DOHH2 (cell line): ENCODE data around the gene PIP5K1A.

Experiments
- H3F3A ChIP-seq: fragments of 200-600 bp; sonication (generic), shearing (Covaris generic); 2 replicates; pipeline ENCODE4 v1.6.0; 2016; ENCODE audit warnings: antibody characterized with exemption, mild to moderate bottlenecking; ENCODE audit not compliant: control insufficient read depth, insufficient read depth
- H3K27ac ChIP-seq: fragments of 200-600 bp; sonication (generic); 2 replicates; pipeline ENCODE4 v1.5.1; 2014; ENCODE audit warnings: low read depth, mild to moderate bottlenecking, low read length, moderate library complexity
- H3K27me3 ChIP-seq: fragments of 200-600 bp; sonication (generic); 2 replicates; pipeline ENCODE4 v1.6.1; 2014; ENCODE audit warnings: mild to moderate bottlenecking, low read length, mixed read lengths; ENCODE audit not compliant: control insufficient read depth
- H3K36me3 ChIP-seq: fragments of 200-600 bp; sonication (generic); 2 replicates; pipeline ENCODE4 v1.6.1; 2014; ENCODE audit warnings: mild to moderate bottlenecking, low read length, moderate library complexity, mixed read lengths; ENCODE audit not compliant: control insufficient read depth
- H3K4me1 ChIP-seq: fragments of 200-600 bp; sonication (generic); 2 replicates; pipeline ENCODE4 v1.6.1; 2014; ENCODE audit warnings: mild to moderate bottlenecking, low read length, mixed read lengths; ENCODE audit not compliant: control insufficient read depth
- H3K4me2 ChIP-seq: fragments of 200-600 bp; sonication (generic); 2 replicates; pipeline ENCODE4 v1.6.0; 2014; ENCODE audit warnings: mild to moderate bottlenecking, low read length, moderate library complexity
- H3K4me3 ChIP-seq: fragments of 200-600 bp; sonication (generic); 2 replicates; pipeline ENCODE4 v1.5.1; 2014; ENCODE audit warnings: mild to moderate bottlenecking, low read length, mixed read lengths
- H3K79me2 ChIP-seq: fragments of 200-600 bp; sonication (generic); 2 replicates; pipeline ENCODE4 v1.6.1; 2014; ENCODE audit warnings: mild to moderate bottlenecking, low read length, mixed read lengths; ENCODE audit not compliant: control insufficient read depth
- H3K9me2 ChIP-seq: fragments of 200-600 bp; sonication (generic); replicated peaks from 2 replicates; pipeline ENCODE4 v1.6.1; 2014; ENCODE audit warnings: mild to moderate bottlenecking, low read length, mixed read lengths; ENCODE audit not compliant: control insufficient read depth
- H3K9me3 ChIP-seq: fragments of 200-600 bp; sonication (generic); 2 replicates; pipeline ENCODE4 v1.6.1; 2014; ENCODE audit warnings: antibody characterized with exemption, low read length, mixed read lengths; ENCODE audit not compliant: control insufficient read depth, insufficient read depth
- H4K20me1 ChIP-seq: fragments of 200-600 bp; sonication (generic); 2 replicates; pipeline ENCODE4 v1.6.0; 2014; ENCODE audit warnings: low read depth, mild to moderate bottlenecking, antibody characterized with exemption, low read length, moderate library complexity; ENCODE audit not compliant: control insufficient read depth, insufficient read depth
- CTCF ChIP-seq: fragments of 200-600 bp; sonication (generic); IDR thresholded peaks from one replicate; pipeline ENCODE4 v1.5.1; 2014; ENCODE audit warnings: antibody characterized with exemption, mild to moderate bottlenecking, low read depth, low read length; ENCODE audit not compliant: poor library complexity, severe bottlenecking
- EZH2phosphoT487 ChIP-seq: fragments of 200-600 bp; sonication (generic); IDR thresholded peaks from 2 replicates; pipeline ENCODE4 v1.6.1; 2017; ENCODE audit warnings: borderline replicate concordance, mild to moderate bottlenecking, antibody characterized with exemption, low read length, moderate library complexity, mixed read lengths

The PIP5K1A gene

GRCh38 chr1:151238467-151238739 lies 40.1 kb downstream of the PIP5K1A start:
- H3K4me1 ChIP-seq, result peaks cover 7% of the 10 kb centered on the region; the same call in 1 of the 2 replicates
- H3K27ac ChIP-seq, result no peak overlapping the region
- no peak for TF ChIP-seq EZH2phosphoT487
- no peak for TF ChIP-seq CTCF
- H3K9me3 ChIP-seq, result no peaks in the 10 kb centered on the region
- H3K4me3 ChIP-seq, result no peak overlapping the region
- H4K20me1 ChIP-seq, result no peaks in the 10 kb centered on the region; the same call in 1 of the 2 replicates
- peaks cover 96% of the 10 kb centered on the region for H3K36me3 ChIP-seq
- no peaks in the 10 kb centered on the region for H3K27me3 ChIP-seq
- no peaks in the 10 kb centered on the region for H3F3A ChIP-seq
- H3K4me2 ChIP-seq, result no peak overlapping the region
- H3K79me2 ChIP-seq, result peaks cover 3% of the 10 kb centered on the region
- no peaks in the 10 kb centered on the region for H3K9me2 ChIP-seq

GRCh38 chr1:151242442-151242841 lies 44.1 kb downstream of the PIP5K1A start:
- H3K4me1 ChIP-seq, result peaks cover 3% of the 10 kb centered on the region; the same call in 1 of the 2 replicates
- no peaks in the 10 kb centered on the region for H3K9me3 ChIP-seq
- TF ChIP-seq CTCF (no peak), EZH2phosphoT487 (no peak)
- H4K20me1 ChIP-seq, result no peaks in the 10 kb centered on the region; the same call in 1 of the 2 replicates
- no peaks in the 10 kb centered on the region for H3K27me3 ChIP-seq
- H3K4me2 ChIP-seq, result no peak overlapping the region
- no peak overlapping the region for H3K27ac ChIP-seq
- H3K79me2 ChIP-seq, result no peaks in the 10 kb centered on the region
- H3K9me2 ChIP-seq, result no peaks in the 10 kb centered on the region
- H3F3A ChIP-seq, result no peaks in the 10 kb centered on the region
- H3K36me3 ChIP-seq, result peaks cover 95% of the 10 kb centered on the region
- no peak overlapping the region for H3K4me3 ChIP-seq

- Histone ChIP-seq H3K4me2 (no peak overlapping the region), H3K4me1 (no peaks in the 10 kb centered on the region), H3K27ac (no peak overlapping the region), H3F3A (peaks cover 6% of the 10 kb centered on the region; the same call in 1 of the 2 replicates), H3K9me2 (no peaks in the 10 kb centered on the region), H3K27me3 (no peaks in the 10 kb centered on the region), H3K4me3 (no peak overlapping the region), H3K36me3 (peaks cover 95% of the 10 kb centered on the region), H4K20me1 (no peaks in the 10 kb centered on the region), H3K9me3 (no peaks in the 10 kb centered on the region), H3K79me2 (no peaks in the 10 kb centered on the region)
- TF ChIP-seq EZH2phosphoT487, result no peak
- TF ChIP-seq CTCF, result no peak
Observed at GRCh38 chr1:151243683-151244216, 45.4 kb downstream of the PIP5K1A start.

- Histone ChIP-seq H3K27ac (no peak overlapping the region), H3K4me2 (no peak overlapping the region), H3K36me3 (peaks cover 73% of the 10 kb centered on the region), H3K27me3 (no peaks in the 10 kb centered on the region), H3F3A (peaks cover 18% of the 10 kb centered on the region), H3K9me3 (no peaks in the 10 kb centered on the region), H4K20me1 (no peaks in the 10 kb centered on the region), H3K9me2 (no peaks in the 10 kb centered on the region), H3K4me3 (no peak overlapping the region), H3K4me1 (no peaks in the 10 kb centered on the region), H3K79me2 (no peaks in the 10 kb centered on the region)
- TF ChIP-seq CTCF (no peak), EZH2phosphoT487 (no peak)
Observed at GRCh38 chr1:151246786-151247185, 48.4 kb downstream of the PIP5K1A start.
